ENCODE data around the gene KLHL2.
"Not testable (repeated sequence)": the region's sequence is repeated elsewhere in the genome, so short reads cannot be mapped to it uniquely, and the experiment has no call there.

KLHL2 gene

GRCh38 chr4:165332502-165332901, 125.1 kb downstream of the KLHL2 start:
- DNase-seq = no peak

DNA sequence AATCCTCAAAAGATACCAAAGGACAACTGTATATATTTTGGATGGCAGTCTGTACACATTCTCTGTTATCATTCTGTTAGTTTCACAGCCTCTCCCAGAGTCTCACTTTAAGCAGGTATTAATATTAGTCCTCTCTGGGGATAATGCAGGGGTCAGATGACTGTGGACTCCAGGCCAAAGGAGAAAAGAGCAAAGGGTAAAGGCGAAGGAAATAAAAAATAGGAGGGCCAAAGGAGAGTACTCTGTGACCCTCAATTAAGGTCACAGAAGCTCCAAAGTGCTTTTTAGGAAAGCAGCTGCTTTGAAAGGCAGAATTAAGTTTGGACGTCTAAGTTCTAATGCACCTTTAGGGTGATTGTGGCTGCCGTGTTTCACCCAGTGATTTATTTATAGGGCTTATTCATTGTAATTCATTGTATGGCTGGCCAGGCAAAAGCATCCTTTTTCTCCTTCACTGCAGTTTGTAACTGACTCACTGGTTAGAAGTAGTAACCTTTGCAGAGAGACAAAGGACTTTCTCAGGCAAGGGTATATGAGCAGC, 127.9 kb downstream of the KLHL2 start:
- no peak for DNase-seq

DNA sequence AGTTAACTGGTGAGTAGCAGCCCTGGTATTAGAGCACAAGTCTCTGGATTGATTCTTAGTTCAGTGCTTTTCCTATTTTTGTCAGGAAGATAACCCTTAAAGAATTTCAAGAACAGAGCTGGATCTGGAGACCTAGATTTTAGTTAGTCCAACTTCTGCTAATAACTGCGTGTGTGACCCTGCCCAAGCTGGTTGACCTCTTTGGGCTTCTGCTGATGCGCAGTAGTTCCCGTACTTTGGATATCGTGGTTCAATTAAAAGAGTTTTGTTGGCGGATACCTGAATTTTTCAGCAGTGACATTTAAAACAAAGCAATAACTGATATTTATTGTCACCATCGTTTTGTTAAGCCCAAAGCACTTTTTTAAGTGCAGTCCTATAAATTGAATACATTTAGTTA, 129.4 kb downstream of the KLHL2 start:
- DNase-seq = no peak

DNA sequence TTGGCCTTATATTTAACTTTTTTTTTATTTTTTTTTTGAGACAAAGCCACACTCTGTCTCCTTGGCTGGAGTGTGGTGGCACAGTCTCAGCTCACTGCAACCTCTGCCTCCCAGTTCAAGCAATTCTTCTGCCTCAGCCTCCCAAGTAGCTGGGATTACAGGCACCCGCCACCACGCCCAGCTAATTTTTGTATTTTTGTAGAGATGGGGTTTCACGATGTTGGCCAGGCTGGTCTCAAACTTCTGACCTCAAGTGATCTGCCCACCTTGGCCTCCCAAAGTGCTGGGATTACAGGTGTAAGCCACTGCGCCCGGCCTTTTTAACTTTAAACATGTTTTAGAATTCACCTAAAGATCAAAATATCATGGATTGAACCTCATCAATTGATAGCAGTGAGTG, 135.0 kb downstream of the KLHL2 start:
- DNase-seq = not testable (repeated sequence)

GRCh38 chr4:165343353-165344191, 136.2 kb downstream of the KLHL2 start:
- DNase-seq = no peak

DNA sequence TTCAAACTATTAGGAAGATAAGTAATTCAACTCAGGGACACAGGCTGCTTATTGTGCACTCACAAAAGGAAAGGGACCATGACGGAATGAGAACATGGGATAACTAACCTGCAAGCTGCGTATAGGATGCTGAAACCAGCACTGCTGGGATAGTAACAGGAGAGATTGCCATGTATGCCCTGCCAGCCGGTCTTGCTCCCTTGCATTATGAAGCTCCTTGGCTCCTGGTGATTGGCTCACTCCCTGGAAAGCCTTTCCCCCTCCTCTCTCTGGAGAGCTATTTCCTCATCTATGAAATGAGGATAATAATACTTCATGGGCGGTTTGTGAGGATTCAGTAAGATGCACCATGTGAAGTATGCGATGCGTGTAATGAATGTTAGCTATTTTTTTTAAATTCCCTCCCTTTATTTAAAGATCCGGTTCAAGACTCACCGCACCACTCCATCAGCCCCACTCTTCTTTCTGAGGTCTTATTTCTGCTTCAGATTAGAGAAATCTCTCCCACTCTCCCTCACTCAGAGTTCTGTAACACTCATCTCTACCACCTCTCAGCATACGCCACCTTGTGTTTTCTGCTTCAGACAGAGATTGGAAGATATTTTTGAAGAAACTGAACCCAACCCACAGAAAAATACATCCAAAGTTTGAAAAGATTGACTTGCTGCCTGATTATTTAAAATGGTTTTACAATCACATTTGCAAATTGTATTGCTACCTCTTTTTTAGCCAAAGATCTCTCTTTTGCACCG, 138.5 kb downstream of the KLHL2 start:
- DNase-seq = no peak

DNA sequence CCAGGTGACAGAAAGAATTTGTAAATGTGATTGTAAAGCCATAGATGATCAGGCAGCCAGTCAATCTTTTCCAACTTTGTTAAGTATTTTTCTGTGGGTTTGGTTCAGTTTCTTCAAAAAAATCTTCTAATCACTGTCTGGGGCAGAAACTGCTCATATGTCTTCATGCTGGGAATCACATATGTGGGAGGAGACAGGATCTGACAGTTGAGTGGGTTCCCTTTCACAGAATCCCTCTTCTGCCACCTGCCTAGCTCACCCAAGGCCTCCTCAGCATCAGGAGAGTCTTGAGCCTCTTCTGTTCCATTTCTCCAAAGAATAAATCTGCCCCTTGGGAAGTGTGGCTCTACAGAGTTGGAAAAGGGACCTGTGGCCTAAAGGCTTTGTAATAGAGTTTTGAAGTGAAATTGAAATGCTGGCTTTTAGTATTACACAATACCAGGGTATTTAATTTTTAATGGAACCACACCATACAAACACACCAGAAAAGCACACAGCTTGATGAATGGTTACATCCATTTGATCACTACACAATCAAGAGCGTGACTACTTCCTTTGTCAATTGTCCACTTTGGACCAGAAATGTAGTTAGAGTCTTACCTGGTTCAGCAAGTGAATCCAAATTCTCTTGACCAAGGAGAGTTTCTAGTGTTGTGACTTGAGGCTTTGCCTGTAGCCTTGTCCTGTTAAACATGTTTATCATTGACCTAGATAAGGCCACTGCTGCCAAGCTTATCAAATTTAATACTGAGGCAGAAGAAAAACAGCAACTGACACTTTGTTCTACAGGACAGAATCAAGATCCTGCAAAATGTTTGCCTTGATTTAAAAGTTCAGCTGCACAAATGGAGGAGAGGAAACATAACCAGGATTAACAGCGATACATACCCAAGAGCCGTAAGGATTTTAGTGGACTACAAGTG, 140.5 kb downstream of the KLHL2 start:
- no peak for DNase-seq

- no peak for DNase-seq
Observed at GRCh38 chr4:165351359-165352130, 144.2 kb downstream of the KLHL2 start.

GRCh38 chr4:165355900-165356300, 148.5 kb downstream of the KLHL2 start:
- DNase-seq = no peak

DNA sequence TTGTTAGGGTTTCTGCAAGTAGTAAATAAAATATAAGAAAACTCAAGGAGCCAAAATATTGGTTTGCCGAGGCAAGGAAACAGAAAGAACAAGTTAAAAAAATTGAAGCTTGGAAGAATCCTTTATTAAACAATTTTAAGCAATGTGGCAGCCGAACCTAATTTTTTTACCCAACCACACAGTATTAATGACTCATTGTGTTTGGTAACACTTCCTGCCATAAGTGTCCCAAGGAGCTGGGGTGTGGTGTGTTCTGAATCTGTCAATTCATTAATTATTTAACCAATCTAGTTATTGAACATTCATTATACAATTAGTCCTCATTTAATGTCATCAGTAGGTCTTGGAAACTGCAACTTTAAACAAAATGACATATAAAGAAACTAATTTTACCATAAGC, 152.1 kb downstream of the KLHL2 start:
- DNase-seq = no peak

DNA sequence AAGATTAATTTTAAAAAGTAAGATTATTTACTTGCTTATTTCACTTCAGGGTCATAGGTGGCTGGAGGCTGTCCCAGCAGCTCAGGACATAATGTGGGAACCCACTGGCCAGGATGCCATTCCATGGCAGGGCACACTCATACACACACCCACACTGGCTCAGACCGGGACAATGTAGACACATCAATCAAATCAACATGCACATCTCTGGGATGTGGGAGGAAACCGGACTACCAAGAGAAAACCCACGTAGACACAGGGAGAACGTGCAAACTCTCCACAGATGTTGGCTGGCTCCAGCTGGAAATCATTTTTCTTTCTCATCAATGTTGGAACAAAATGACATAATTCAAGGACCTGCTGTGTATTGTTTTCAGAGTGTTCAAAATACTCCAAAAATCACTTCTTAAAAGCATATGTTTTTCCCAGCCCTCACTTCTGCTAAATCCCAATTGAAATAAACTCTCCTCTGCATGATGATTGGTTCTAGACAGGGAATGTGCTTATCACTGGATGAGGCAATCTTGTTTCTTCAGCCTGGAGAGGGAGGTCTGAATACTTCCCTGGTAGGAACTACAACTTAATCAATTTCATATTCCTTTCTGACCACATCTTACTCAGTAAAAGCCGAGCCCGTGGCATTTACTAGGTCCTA, 152.8 kb downstream of the KLHL2 start:
- DNase-seq = no peak

- no peak for DNase-seq
Observed at GRCh38 chr4:165360985-165361670, 153.8 kb downstream of the KLHL2 start.

GRCh38 chr4:165361810-165362209, 154.4 kb downstream of the KLHL2 start:
- no peak for DNase-seq

DNA sequence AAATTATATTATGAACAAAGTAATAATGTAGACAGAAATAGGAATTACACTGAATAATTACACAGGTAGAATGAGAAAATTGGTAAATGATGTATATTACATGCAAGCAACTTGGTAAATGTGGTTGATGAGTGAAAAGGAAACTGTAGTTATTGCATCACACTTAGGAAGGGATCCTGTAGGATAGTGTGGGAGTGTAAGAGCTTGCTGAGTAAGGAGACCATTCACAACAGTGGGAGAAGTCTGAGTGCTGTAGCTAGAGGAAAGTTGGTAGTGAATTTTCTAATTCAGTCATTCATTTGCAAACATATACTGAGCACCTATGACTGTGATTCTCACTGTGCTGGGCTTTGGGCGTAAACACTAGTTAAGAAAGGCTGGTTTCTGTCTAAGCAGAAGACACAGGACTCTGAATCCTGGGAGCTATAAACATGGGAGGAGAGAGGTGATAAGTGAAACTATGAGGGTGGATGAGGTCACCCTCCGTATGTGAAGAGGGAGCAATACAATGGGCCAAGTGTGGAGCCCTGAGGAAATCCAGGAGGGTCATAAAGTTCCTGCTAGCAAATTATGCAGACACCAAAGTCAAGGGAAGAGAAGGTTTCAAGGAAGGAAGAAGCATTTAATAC, 157.2 kb downstream of the KLHL2 start:
- no peak for DNase-seq

DNA sequence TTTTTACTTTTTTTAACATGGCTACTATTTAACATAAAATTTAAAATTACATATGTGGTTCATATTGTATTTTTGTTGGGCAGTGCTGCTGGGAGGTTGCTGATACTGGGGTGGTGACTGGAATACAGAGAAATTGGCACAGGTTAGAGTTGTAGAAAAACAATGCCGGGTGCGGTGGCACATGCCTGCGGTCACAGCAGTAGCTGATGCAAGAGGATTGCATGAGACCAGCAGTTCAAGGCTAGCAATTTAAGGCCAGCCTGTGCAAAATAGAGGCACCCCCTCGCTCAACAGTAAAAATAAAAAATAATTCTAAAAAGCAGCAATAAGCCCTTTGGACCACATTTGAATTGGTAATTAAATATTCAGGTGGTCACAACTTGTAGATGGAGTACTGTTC, 159.7 kb downstream of the KLHL2 start:
- no peak for DNase-seq

DNA sequence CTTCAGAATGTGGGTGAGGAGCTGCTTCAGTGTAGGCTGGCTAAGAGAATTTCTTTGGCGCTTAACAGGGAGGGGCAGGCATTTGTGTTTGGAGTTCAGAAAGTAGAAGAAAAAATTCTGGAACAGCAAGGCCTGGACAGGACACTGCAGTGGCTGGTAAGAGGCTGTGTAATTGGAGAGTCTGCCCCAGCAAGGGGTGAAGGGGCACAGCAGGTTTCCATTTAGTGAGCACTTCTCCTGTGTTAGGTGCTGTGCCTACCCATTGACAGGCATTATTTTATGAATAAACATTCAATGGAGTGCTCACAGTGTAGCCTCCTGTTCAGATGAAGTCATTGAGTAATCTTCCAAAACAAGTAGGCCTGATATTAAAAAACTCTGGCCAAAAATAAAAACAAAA, 160.8 kb downstream of the KLHL2 start:
- DNase-seq = no peak

GRCh38 chr4:165368567-165368966, 161.2 kb downstream of the KLHL2 start:
- no peak for DNase-seq

GRCh38 chr4:165369522-165369921, 162.2 kb downstream of the KLHL2 start:
- no peak for DNase-seq

DNA sequence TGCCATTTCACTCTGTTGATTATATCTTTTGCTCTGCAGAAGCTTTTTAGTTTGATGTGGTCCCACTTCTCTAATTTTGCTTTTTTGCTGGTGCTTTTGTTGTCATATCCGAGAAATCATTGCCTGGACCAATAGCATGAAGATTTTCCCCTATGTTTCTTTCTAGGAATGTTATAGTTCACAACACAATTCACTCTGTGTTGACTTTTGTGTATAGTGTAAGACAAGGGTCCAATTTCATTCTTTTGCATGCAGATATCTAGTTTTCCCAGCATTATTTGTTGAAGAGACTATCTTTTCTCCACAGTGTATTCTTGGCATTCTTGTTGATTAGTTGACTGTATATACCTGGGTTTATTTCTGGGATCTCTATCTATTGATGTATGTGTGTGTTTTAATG, 163.2 kb downstream of the KLHL2 start:
- no peak for DNase-seq
